ENCODE measurements around the gene SUGCT.

Gene SUGCT

GRCh38 chr7:40828686-40829600, 694.1 kb downstream of the SUGCT start:
- no peak for DNase-seq
- H3K27ac Mint-ChIP-seq, result no peak overlapping the region
- H3K4me3 Mint-ChIP-seq, result no peak overlapping the region
- no peak for TF ChIP-seq CTCF (IDR thresholded peaks at IDR 0.05)
- H3K4me1 Mint-ChIP-seq, result peaks cover 37% of the 10 kb centered on the region
- H3K27me3 Mint-ChIP-seq (ENCODE audit: low read depth, poor library complexity), result peaks cover 3% of the 10 kb centered on the region
- no peaks in the 10 kb centered on the region for H3K9me3 Mint-ChIP-seq
- H3K36me3 Mint-ChIP-seq (ENCODE audit: low read depth), result no peaks in the 10 kb centered on the region

DNA sequence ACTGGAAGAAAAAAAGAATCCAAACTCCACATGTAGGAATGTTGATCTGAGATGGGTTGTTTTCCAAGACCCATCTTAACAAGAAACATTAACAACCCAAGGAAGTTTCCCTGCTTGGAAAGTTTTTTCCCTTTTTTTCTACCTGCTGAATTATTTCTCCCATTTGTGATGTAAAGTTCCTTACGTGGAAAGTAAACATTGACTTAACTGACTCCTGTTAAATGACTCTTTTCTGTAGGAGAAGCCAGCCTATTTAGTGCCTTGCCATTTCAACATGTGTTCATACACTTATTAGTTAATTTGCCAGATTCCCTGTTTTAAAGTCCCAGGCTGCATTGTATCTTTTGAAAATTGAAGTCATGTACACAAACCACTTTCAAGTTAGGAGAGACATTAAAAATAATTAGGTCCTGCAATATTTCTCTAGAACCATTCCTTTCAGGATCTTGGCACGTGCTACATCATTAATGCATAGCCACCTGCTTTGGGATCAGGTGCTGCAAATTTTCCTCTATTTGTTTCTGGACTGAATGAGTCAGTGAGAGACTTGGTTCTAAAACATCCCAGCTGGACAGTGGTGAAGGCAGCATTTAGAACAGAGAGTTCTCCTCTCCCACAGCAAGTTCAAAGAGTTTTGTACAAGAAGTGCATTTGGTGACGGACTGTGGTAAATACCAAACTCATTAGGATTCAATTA, 698.5 kb downstream of the SUGCT start:
- H3K4me1 Mint-ChIP-seq, result peaks cover 11% of the 10 kb centered on the region
- no peak for TF ChIP-seq CTCF (IDR thresholded peaks at IDR 0.05)
- no peaks in the 10 kb centered on the region for H3K27me3 Mint-ChIP-seq (ENCODE audit: low read depth, poor library complexity)
- no peak overlapping the region for H3K4me3 Mint-ChIP-seq
- H3K27ac Mint-ChIP-seq, result peak overlapping the region; percentile 73
- peaks cover 3% of the 10 kb centered on the region for H3K9me3 Mint-ChIP-seq
- no peaks in the 10 kb centered on the region for H3K36me3 Mint-ChIP-seq (ENCODE audit: low read depth)
- no peak for DNase-seq

DNA sequence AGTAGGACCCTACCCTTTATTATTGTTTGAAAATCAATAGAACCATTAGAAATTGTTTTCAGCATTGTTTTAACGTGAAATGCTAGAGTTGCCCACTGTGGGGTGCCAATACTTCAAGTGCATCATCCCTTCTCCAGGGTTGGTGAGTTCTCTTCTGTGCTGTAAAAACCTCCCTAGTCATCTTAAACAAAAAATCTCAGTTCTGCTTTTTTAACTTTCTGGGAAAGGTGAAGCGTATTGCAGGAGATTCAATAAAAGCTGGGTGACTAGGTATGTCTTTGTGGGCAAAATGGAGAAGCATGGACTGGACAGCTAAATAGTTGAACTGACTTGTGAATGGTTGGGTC, 699.1 kb downstream of the SUGCT start:
- peaks cover 6% of the 10 kb centered on the region for H3K4me1 Mint-ChIP-seq
- no peaks in the 10 kb centered on the region for H3K27me3 Mint-ChIP-seq (ENCODE audit: low read depth, poor library complexity)
- H3K9me3 Mint-ChIP-seq, result peaks cover 8% of the 10 kb centered on the region
- H3K36me3 Mint-ChIP-seq (ENCODE audit: low read depth), result no peaks in the 10 kb centered on the region
- no peak overlapping the region for H3K27ac Mint-ChIP-seq
- no peak overlapping the region for H3K4me3 Mint-ChIP-seq
- no peak for DNase-seq
- TF ChIP-seq CTCF (IDR thresholded peaks at IDR 0.05), result no peak

DNA sequence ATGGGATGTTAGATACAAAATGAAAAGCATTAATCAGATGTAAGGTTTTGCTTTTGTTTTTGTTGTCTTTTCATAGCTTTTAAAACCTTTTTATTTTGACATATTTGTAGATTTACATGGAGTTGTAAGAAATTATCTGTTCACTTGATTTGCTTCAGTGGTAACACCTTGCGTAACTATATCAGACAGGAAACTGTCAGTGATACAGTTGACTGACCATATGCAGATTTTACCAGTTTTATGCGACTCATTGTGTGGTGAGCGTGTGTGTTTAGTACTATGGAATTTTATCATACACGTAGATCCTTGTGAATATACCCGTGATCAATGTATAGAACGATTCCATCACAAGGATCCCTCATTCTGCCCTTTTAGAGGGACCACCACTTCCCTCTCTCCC, 701.4 kb downstream of the SUGCT start:
- H3K27ac Mint-ChIP-seq, result no peak overlapping the region
- H3K36me3 Mint-ChIP-seq (ENCODE audit: low read depth), result peaks cover 5% of the 10 kb centered on the region
- no peak for DNase-seq
- no peak for TF ChIP-seq CTCF (IDR thresholded peaks at IDR 0.05)
- H3K4me1 Mint-ChIP-seq, result peaks cover 5% of the 10 kb centered on the region
- H3K27me3 Mint-ChIP-seq (ENCODE audit: low read depth, poor library complexity), result no peaks in the 10 kb centered on the region
- no peak overlapping the region for H3K4me3 Mint-ChIP-seq
- peaks cover 26% of the 10 kb centered on the region for H3K9me3 Mint-ChIP-seq

DNA sequence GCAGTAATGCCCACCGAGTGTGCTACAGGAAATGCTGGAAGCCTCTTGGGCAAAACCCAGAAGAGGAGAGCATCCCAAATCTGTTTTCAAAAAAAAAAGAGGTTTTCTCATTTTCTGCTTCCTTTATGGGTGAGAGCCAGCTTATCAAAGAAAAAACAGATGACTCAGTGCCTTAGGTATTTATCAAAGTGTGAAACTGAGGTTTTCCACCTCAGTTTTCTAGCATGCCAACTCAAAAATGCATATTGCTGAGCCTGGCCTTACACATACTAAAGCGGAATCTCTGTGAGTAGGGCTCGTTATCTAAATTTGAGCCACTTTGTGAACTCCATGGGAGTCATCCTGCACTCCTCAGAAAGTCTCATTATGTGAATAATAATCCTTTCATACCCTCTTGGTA, 705.1 kb downstream of the SUGCT start:
- no peak overlapping the region for H3K27ac Mint-ChIP-seq
- peaks cover 49% of the 10 kb centered on the region for H3K9me3 Mint-ChIP-seq
- no peak for TF ChIP-seq CTCF (IDR thresholded peaks at IDR 0.05)

More for the DNA sequence above, 705.1 kb downstream of the SUGCT start:
- H3K4me3 Mint-ChIP-seq, result no peak overlapping the region
- peaks cover 12% of the 10 kb centered on the region for H3K36me3 Mint-ChIP-seq (ENCODE audit: low read depth)
- no peaks in the 10 kb centered on the region for H3K27me3 Mint-ChIP-seq (ENCODE audit: low read depth, poor library complexity)
- DNase-seq, result no peak
- H3K4me1 Mint-ChIP-seq, result no peaks in the 10 kb centered on the region
